Measurements from ENCODE around the gene BDKRB2. TPM values are rescaled to one million over a fixed set of nuclear protein-coding genes. Genes with fewer than 3 reads are reported as not detected.

The BDKRB2 gene
- total RNA-seq, 4 donors from 2014 or later = 3.2 to 9.9 (median 5.3) TPM

GRCh38 chr14:96168581-96168980, 36.1 kb upstream of the BDKRB2 start:
- Histone ChIP-seq H3K4me1 (no peaks in the 10 kb centered on the region), H3K27ac (no peak overlapping the region), H3K36me3 (no peaks in the 10 kb centered on the region), H3K4me3 (replicated peaks in 1 of 3) (no peak overlapping the region), H3K9me3 (no peaks in the 10 kb centered on the region), H3K27me3 (no peaks in the 10 kb centered on the region)
- TF ChIP-seq POLR2A (IDR thresholded peaks at IDR 0.05) (no peak), CTCF (IDR thresholded peaks at IDR 0.05) (no peak)
- WGBS, 2 donors = 94 to 95% methylated on average over 4 of the region's 4 CpGs
- intact Hi-C loops (cut with DNase I) = no loop called here
- no peak for DNase-seq

GRCh38 chr14:96170961-96171592, 33.6 kb upstream of the BDKRB2 start:
- WGBS, 2 donors = 80 to 86% methylated on average over 14 of the region's 14 CpGs
- H3K4me1 ChIP-seq = no peaks in the 10 kb centered on the region
- H3K36me3 ChIP-seq = no peaks in the 10 kb centered on the region
- no peak overlapping the region for H3K4me3 ChIP-seq (replicated peaks in 1 of 3)
- intact Hi-C loops (cut with DNase I) = no loop called here
- no peaks in the 10 kb centered on the region for H3K27me3 ChIP-seq
- no peaks in the 10 kb centered on the region for H3K9me3 ChIP-seq
- TF ChIP-seq CTCF (IDR thresholded peaks at IDR 0.05) (no peak), POLR2A (IDR thresholded peaks at IDR 0.05) (no peak)
- no peak overlapping the region for H3K27ac ChIP-seq
- no peak for DNase-seq

- Histone ChIP-seq H3K9me3 (no peaks in the 10 kb centered on the region), H3K27me3 (no peaks in the 10 kb centered on the region), H3K4me3 (replicated peaks in 1 of 3) (no peak overlapping the region), H3K36me3 (no peaks in the 10 kb centered on the region), H3K4me1 (peaks cover 16 to 27% of the 10 kb centered on the region in 2 donors), H3K27ac (no peak overlapping the region)
- DNase-seq = no peak
- intact Hi-C loops (cut with DNase I) = no loop called here
- WGBS, 2 donors = 95% methylated on average over 21 of the region's 21 CpGs
- TF ChIP-seq POLR2A (IDR thresholded peaks at IDR 0.05) = no peak
- no peak for TF ChIP-seq CTCF (IDR thresholded peaks at IDR 0.05)
Observed at GRCh38 chr14:96173636-96174475, 30.8 kb upstream of the BDKRB2 start.

GRCh38 chr14:96176275-96176674, 28.4 kb upstream of the BDKRB2 start:
- 85 to 89% methylated on average over 2 of the region's 2 CpGs for WGBS, 2 donors
- H3K36me3 ChIP-seq = no peaks in the 10 kb centered on the region
- H3K27me3 ChIP-seq = no peaks in the 10 kb centered on the region
- no peak overlapping the region for H3K4me3 ChIP-seq (replicated peaks in 1 of 3)
- TF ChIP-seq POLR2A (IDR thresholded peaks at IDR 0.05) = no peak
- TF ChIP-seq CTCF (IDR thresholded peaks at IDR 0.05) = no peak
- intact Hi-C loops (cut with DNase I) = no loop called here
- no peaks in the 10 kb centered on the region for H3K9me3 ChIP-seq
- DNase-seq = no peak
- H3K27ac ChIP-seq = no peak overlapping the region
- peaks cover 16 to 27% of the 10 kb centered on the region in 2 donors for H3K4me1 ChIP-seq

GRCh38 chr14:96176811-96177211, 27.8 kb upstream of the BDKRB2 start:
- WGBS, 2 donors = 8 to 18% methylated on average over 8 of the region's 8 CpGs
- intact Hi-C loops (cut with DNase I) = no loop called here
- Histone ChIP-seq H3K9me3 (no peaks in the 10 kb centered on the region), H3K27me3 (no peaks in the 10 kb centered on the region), H3K4me3 (replicated peaks in 1 of 3) (no peak overlapping the region), H3K36me3 (no peaks in the 10 kb centered on the region), H3K27ac (peak overlapping the region in 1 of 3 donors; percentile 22), H3K4me1 (peaks cover 17 to 29% of the 10 kb centered on the region in 2 donors)
- no peak for TF ChIP-seq POLR2A (IDR thresholded peaks at IDR 0.05)
- no peak for TF ChIP-seq CTCF (IDR thresholded peaks at IDR 0.05)
- DNase-seq = peak; percentile 60 to 67

All from thyroid gland (tissue), 4 donors.